Adipocyte (in vitro differentiated cells): ENCODE measurements around the gene CLEC18A.
"Not testable (repeated sequence)": the region's sequence is repeated elsewhere in the genome, so short reads cannot be mapped to it uniquely, and the experiment has no call there.

ENCODE experiments used
- DNase-seq: peaks from one replicate; pipeline ENCODE4 v3.0.0-alpha.2; 2015; ENCODE audit warnings: low read depth
- H3K27me3 ChIP-seq: replicated peaks from 2 replicates; pipeline ENCODE4 v1.7.0; 2013; ENCODE audit warnings: mild to moderate bottlenecking, low read length, moderate library complexity; ENCODE audit not compliant: control insufficient read depth, insufficient read depth
- H3K36me3 ChIP-seq: 2 replicates; pipeline ENCODE4 v1.7.0; 2013; ENCODE audit warnings: low read length, mild to moderate bottlenecking, moderate library complexity; ENCODE audit not compliant: control insufficient read depth, insufficient read depth, severe bottlenecking
- H3K4me1 ChIP-seq: 2 replicates; pipeline ENCODE4 v1.7.0; 2013; ENCODE audit warnings: mild to moderate bottlenecking, low read length, moderate library complexity; ENCODE audit not compliant: control insufficient read depth, insufficient read depth
- H3K4me3 ChIP-seq: 2 replicates; pipeline ENCODE4 v1.7.0; 2013; ENCODE audit warnings: mild to moderate bottlenecking, low read length, moderate library complexity
- H3K9ac ChIP-seq: 2 replicates; pipeline ENCODE4 v1.7.0; 2013; ENCODE audit warnings: mild to moderate bottlenecking, low read length, moderate library complexity
- H3K9me3 ChIP-seq: 2 replicates; pipeline ENCODE4 v1.7.0; 2013; ENCODE audit warnings: mild to moderate bottlenecking, low read length, moderate library complexity; ENCODE audit not compliant: control insufficient read depth

Gene CLEC18A

GRCh38 chr16:69951017-69951671 is at the start of gene CLEC18A:
Gene CLEC18A (plus strand): TSS chr16:69951334. CDS start chr16:69951367, 33 bp downstream.
- H3K4me1 ChIP-seq, H3K4me3 ChIP-seq, DNase-seq, H3K27me3 ChIP-seq, H3K36me3 ChIP-seq, H3K9me3 ChIP-seq, H3K9ac ChIP-seq: not testable (repeated sequence)

- peak overlapping the region; percentile 75 for H3K4me3 ChIP-seq
- no peak for DNase-seq
- no peaks in the 10 kb centered on the region for H3K9me3 ChIP-seq
- H3K4me1 ChIP-seq, result peaks cover 42% of the 10 kb centered on the region
- no peaks in the 10 kb centered on the region for H3K27me3 ChIP-seq
- no peaks in the 10 kb centered on the region for H3K36me3 ChIP-seq
- H3K9ac ChIP-seq, result peak overlapping the region; percentile 58
These were observed 47.2 kb upstream of the CLEC18A start for GRCh38 chr16:69903865-69904415.

- H3K9ac ChIP-seq, result no peak overlapping the region
- H3K27me3 ChIP-seq, result no peaks in the 10 kb centered on the region
- no peak for DNase-seq
- H3K9me3 ChIP-seq, result no peaks in the 10 kb centered on the region
- no peaks in the 10 kb centered on the region for H3K36me3 ChIP-seq
- peak overlapping the region; percentile 75 for H3K4me3 ChIP-seq
- H3K4me1 ChIP-seq, result peaks cover 49% of the 10 kb centered on the region
These were observed 46.5 kb upstream of the CLEC18A start for GRCh38 chr16:69904495-69905170.

- DNase-seq, result no peak
- H3K4me1 ChIP-seq, result peaks cover 54% of the 10 kb centered on the region
- no peak overlapping the region for H3K4me3 ChIP-seq
These were observed 46.0 kb upstream of the CLEC18A start for GRCh38 chr16:69905171-69905555.

GRCh38 chr16:69906838-69907401 is 44.2 kb upstream of the CLEC18A start:
- DNase-seq, result peak; percentile 81
- no peak overlapping the region for H3K9ac ChIP-seq

More at GRCh38 chr16:69905171-69905555, 46.0 kb upstream of the CLEC18A start:
- Histone ChIP-seq H3K36me3 (no peaks in the 10 kb centered on the region), H3K9ac (no peak overlapping the region), H3K27me3 (no peaks in the 10 kb centered on the region), H3K9me3 (no peaks in the 10 kb centered on the region)

GRCh38 chr16:69909043-69909442 is 42.1 kb upstream of the CLEC18A start:
- H3K4me1 ChIP-seq, result peaks cover 50% of the 10 kb centered on the region
- no peaks in the 10 kb centered on the region for H3K9me3 ChIP-seq
- no peak overlapping the region for H3K4me3 ChIP-seq
- DNase-seq, result no peak
- no peaks in the 10 kb centered on the region for H3K27me3 ChIP-seq
- no peak overlapping the region for H3K9ac ChIP-seq
- H3K36me3 ChIP-seq, result no peaks in the 10 kb centered on the region

More at GRCh38 chr16:69906838-69907401, 44.2 kb upstream of the CLEC18A start:
- no peak overlapping the region for H3K4me3 ChIP-seq
- H3K36me3 ChIP-seq, result no peaks in the 10 kb centered on the region
- H3K9me3 ChIP-seq, result no peaks in the 10 kb centered on the region
- peaks cover 58% of the 10 kb centered on the region for H3K4me1 ChIP-seq
- no peaks in the 10 kb centered on the region for H3K27me3 ChIP-seq

GRCh38 chr16:69909760-69910159 is 41.4 kb upstream of the CLEC18A start:
- Histone ChIP-seq H3K4me1 (peaks cover 43% of the 10 kb centered on the region), H3K9me3 (no peaks in the 10 kb centered on the region), H3K9ac (no peak overlapping the region), H3K4me3 (no peak overlapping the region), H3K36me3 (no peaks in the 10 kb centered on the region), H3K27me3 (no peaks in the 10 kb centered on the region)
- DNase-seq, result peak; percentile 34

- no peaks in the 10 kb centered on the region for H3K36me3 ChIP-seq
- H3K9me3 ChIP-seq, result no peaks in the 10 kb centered on the region
- no peak for DNase-seq
- no peak overlapping the region for H3K9ac ChIP-seq
- H3K27me3 ChIP-seq, result no peaks in the 10 kb centered on the region
- no peak overlapping the region for H3K4me3 ChIP-seq
- H3K4me1 ChIP-seq, result peaks cover 37% of the 10 kb centered on the region
These were observed 40.2 kb upstream of the CLEC18A start for GRCh38 chr16:69910964-69911363.

GRCh38 chr16:69916462-69916861 is 34.7 kb upstream of the CLEC18A start:
- no peaks in the 10 kb centered on the region for H3K36me3 ChIP-seq
- no peak overlapping the region for H3K4me3 ChIP-seq
- H3K4me1 ChIP-seq, result peaks cover 14% of the 10 kb centered on the region
- no peak overlapping the region for H3K9ac ChIP-seq
- H3K27me3 ChIP-seq, result no peaks in the 10 kb centered on the region
- H3K9me3 ChIP-seq, result no peaks in the 10 kb centered on the region
- no peak for DNase-seq

GRCh38 chr16:69917311-69917710 is 33.8 kb upstream of the CLEC18A start:
- Histone ChIP-seq H3K9me3 (no peaks in the 10 kb centered on the region), H3K27me3 (no peaks in the 10 kb centered on the region), H3K4me3 (peak overlapping the region; percentile 74), H3K36me3 (no peaks in the 10 kb centered on the region), H3K4me1 (peaks cover 14% of the 10 kb centered on the region), H3K9ac (peak overlapping the region; percentile 84)
- DNase-seq, result no peak

GRCh38 chr16:69917739-69918138 is 33.4 kb upstream of the CLEC18A start:
- Histone ChIP-seq H3K9me3 (no peaks in the 10 kb centered on the region), H3K9ac (peak overlapping the region; percentile 84), H3K4me3 (peak overlapping the region; percentile 74), H3K27me3 (no peaks in the 10 kb centered on the region), H3K4me1 (peaks cover 14% of the 10 kb centered on the region), H3K36me3 (no peaks in the 10 kb centered on the region)
- peak; percentile 89 for DNase-seq
